SK-N-SH treated with all-trans-retinoic acid at 6 μM for 48 hours (cell line): Measurements from ENCODE around the gene CCDC87.

Source experiments
- BACH2 ChIP-seq: fragments of 250-450 bp; sonication (Bioruptor Pico); IDR thresholded peaks from 2 replicates; pipeline ENCODE4 v1.9.0; 2021; ENCODE audit warnings: mild to moderate bottlenecking, borderline replicate concordance
- GLIS3 ChIP-seq: fragments of 250-450 bp; sonication (Bioruptor Pico); IDR thresholded peaks from 2 replicates; pipeline ENCODE4 v1.5.0; 2020; ENCODE audit warnings: mild to moderate bottlenecking, moderate library complexity
- ISL1 ChIP-seq: fragments of 250-450 bp; sonication (Bioruptor Pico); IDR thresholded peaks from 2 replicates; pipeline ENCODE4 v2.1.2; 2022; ENCODE audit warnings: mild to moderate bottlenecking, moderate library complexity
- PPARA ChIP-seq: fragments of 250-450 bp; sonication (Bioruptor Pico); IDR thresholded peaks from 2 replicates; pipeline ENCODE4 v1.5.0; 2020; ENCODE audit warnings: mild to moderate bottlenecking, borderline replicate concordance
- RARB ChIP-seq: fragments of 250-450 bp; sonication (Bioruptor Pico); IDR thresholded peaks from 2 replicates; pipeline ENCODE4 v1.8.0; 2021; ENCODE audit warnings: mild to moderate bottlenecking, moderate library complexity
- SNAI2 ChIP-seq: fragments of 250-450 bp; sonication (Bioruptor Pico); IDR thresholded peaks from 2 replicates; pipeline ENCODE4 v1.5.0; 2020; ENCODE audit warnings: mild to moderate bottlenecking, moderate library complexity
- ZC3H10 ChIP-seq: fragments of 250-450 bp; sonication (Bioruptor Pico); IDR thresholded peaks from 2 replicates; pipeline ENCODE4 v1.5.1; 2021; ENCODE audit warnings: mild to moderate bottlenecking, moderate library complexity
- ZFP3 ChIP-seq: fragments of 250-450 bp; sonication (Bioruptor Pico); IDR thresholded peaks from 2 replicates; pipeline ENCODE4 v1.5.0; 2020; ENCODE audit warnings: mild to moderate bottlenecking, moderate library complexity
- ZFP30 ChIP-seq: fragments of 450-650 bp; formaldehyde crosslinking; IDR thresholded peaks from 2 replicates; pipeline ENCODE4 v1.5.0; 2022; ENCODE audit warnings: mild to moderate bottlenecking, moderate library complexity
- ZNF565 ChIP-seq: fragments of 450-650 bp; formaldehyde crosslinking; conservative IDR thresholded peaks from 2 replicates; pipeline ENCODE4 v1.5.0; 2020; ENCODE audit warnings: low read depth, mild to moderate bottlenecking, moderate library complexity
- TF ChIP-seq, protein P1 (sequence below): fragments of 250-450 bp; sonication (Bioruptor Pico); IDR thresholded peaks from 2 replicates; pipeline ENCODE4 v1.8.0; 2020; ENCODE audit warnings: mild to moderate bottlenecking, moderate library complexity, borderline replicate concordance
- TF ChIP-seq, protein P2 (sequence below): fragments of 250-450 bp; sonication (Bioruptor Pico); IDR thresholded peaks from 2 replicates; pipeline ENCODE4 v1.8.0; 2021; ENCODE audit warnings: low read depth, mild to moderate bottlenecking, moderate library complexity, borderline replicate concordance
- TF ChIP-seq, protein P3 (sequence below): fragments of 250-450 bp; sonication (Bioruptor Pico); IDR thresholded peaks from 2 replicates; pipeline ENCODE4 v1.5.1; 2021; ENCODE audit warnings: mild to moderate bottlenecking, moderate library complexity

DNA sequence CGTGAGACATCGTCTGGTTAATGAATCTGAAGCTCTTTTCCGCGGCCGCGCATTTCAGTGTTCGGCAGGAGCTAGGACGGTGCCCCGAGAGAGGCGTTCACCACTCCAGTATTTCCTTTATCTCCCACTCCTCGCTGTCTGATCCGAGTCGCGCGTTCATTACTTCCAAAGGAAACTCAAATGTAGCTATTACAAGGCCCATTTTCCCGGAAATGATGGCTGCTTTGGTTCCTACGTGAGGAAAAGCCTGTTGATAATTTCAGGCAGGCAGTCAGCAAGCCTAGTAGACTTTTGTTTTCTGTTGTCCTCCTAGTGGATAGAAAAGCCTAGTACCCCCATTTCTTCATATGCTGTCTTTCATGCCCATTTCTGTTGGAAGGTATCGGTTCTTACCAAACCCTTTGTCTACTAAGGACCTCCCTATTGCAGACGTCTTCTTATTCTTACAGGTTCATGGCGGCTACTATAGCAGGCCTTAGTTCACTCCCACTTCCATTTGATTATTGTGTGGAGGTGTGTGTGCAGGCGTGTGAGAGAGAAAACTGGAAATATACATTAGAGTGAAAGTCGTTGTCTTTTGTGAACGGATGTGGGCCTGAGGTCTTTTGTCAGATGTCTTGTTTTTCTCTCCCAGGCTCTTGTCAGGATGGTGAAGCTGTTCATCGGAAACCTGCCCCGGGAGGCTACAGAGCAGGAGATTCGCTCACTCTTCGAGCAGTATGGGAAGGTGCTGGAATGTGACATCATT lies 46.4 kb upstream of the CCDC87 start:
- TF ChIP-seq RARB (CRISPR knock-in tag) (no peak), GLIS3 (CRISPR knock-in tag) (no peak), ZFP30 (no peak), ZC3H10 (CRISPR knock-in tag) (no peak), ZFP3 (no peak), BACH2 (CRISPR knock-in tag) (no peak), PPARA (CRISPR knock-in tag) (no peak), ISL1 (CRISPR knock-in tag) (no peak), SNAI2 (CRISPR knock-in tag) (no peak), ZNF565 (no peak)
- TF ChIP-seq, protein P1, sequence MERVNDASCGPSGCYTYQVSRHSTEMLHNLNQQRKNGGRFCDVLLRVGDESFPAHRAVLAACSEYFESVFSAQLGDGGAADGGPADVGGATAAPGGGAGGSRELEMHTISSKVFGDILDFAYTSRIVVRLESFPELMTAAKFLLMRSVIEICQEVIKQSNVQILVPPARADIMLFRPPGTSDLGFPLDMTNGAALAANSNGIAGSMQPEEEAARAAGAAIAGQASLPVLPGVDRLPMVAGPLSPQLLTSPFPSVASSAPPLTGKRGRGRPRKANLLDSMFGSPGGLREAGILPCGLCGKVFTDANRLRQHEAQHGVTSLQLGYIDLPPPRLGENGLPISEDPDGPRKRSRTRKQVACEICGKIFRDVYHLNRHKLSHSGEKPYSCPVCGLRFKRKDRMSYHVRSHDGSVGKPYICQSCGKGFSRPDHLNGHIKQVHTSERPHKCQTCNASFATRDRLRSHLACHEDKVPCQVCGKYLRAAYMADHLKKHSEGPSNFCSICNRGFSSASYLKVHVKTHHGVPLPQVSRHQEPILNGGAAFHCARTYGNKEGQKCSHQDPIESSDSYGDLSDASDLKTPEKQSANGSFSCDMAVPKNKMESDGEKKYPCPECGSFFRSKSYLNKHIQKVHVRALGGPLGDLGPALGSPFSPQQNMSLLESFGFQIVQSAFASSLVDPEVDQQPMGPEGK (CRISPR knock-in tag) = no peak
- TF ChIP-seq, protein P2, sequence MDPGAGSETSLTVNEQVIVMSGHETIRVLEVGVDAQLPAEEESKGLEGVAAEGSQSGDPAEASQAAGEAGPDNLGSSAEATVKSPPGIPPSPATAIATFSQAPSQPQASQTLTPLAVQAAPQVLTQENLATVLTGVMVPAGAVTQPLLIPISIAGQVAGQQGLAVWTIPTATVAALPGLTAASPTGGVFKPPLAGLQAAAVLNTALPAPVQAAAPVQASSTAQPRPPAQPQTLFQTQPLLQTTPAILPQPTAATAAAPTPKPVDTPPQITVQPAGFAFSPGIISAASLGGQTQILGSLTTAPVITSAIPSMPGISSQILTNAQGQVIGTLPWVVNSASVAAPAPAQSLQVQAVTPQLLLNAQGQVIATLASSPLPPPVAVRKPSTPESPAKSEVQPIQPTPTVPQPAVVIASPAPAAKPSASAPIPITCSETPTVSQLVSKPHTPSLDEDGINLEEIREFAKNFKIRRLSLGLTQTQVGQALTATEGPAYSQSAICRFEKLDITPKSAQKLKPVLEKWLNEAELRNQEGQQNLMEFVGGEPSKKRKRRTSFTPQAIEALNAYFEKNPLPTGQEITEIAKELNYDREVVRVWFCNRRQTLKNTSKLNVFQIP (CRISPR knock-in tag) = no peak
- TF ChIP-seq, protein P3, sequence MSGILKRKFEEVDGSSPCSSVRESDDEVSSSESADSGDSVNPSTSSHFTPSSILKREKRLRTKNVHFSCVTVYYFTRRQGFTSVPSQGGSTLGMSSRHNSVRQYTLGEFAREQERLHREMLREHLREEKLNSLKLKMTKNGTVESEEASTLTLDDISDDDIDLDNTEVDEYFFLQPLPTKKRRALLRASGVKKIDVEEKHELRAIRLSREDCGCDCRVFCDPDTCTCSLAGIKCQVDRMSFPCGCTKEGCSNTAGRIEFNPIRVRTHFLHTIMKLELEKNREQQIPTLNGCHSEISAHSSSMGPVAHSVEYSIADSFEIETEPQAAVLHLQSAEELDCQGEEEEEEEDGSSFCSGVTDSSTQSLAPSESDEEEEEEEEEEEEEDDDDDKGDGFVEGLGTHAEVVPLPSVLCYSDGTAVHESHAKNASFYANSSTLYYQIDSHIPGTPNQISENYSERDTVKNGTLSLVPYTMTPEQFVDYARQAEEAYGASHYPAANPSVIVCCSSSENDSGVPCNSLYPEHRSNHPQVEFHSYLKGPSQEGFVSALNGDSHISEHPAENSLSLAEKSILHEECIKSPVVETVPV (CRISPR knock-in tag) = no peak
